ENCODE results near the gene TTBK1.

GRCh38 chr6:43226192-43226851 lies 17.0 kb upstream of the TTBK1 start:
- TF ChIP-seq, protein P1, sequence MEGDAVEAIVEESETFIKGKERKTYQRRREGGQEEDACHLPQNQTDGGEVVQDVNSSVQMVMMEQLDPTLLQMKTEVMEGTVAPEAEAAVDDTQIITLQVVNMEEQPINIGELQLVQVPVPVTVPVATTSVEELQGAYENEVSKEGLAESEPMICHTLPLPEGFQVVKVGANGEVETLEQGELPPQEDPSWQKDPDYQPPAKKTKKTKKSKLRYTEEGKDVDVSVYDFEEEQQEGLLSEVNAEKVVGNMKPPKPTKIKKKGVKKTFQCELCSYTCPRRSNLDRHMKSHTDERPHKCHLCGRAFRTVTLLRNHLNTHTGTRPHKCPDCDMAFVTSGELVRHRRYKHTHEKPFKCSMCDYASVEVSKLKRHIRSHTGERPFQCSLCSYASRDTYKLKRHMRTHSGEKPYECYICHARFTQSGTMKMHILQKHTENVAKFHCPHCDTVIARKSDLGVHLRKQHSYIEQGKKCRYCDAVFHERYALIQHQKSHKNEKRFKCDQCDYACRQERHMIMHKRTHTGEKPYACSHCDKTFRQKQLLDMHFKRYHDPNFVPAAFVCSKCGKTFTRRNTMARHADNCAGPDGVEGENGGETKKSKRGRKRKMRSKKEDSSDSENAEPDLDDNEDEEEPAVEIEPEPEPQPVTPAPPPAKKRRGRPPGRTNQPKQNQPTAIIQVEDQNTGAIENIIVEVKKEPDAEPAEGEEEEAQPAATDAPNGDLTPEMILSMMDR (IDR thresholded peaks at IDR 0.05): no peak
- no peak for TF ChIP-seq POLR2A (IDR thresholded peaks at IDR 0.05)

Measured in Peyer's patch (tissue), 4 donors.